OCI-LY7 (cell line): ENCODE results near the gene OR2G2. TPM values are rescaled to one million over a fixed set of nuclear protein-coding genes. Genes with fewer than 3 reads are reported as not detected.

Experiments used
- small RNA-seq: library from RNA; depleted of rRNA; stranded (forward); fragments of <200 nt; gene quantifications from one replicate; pipeline ENCODE3, GENCODE V24; 2014
- total RNA-seq, 2 experiments: library from RNA; depleted of rRNA in 1 of 2; stranded (reverse); fragments of >200 nt in 1 of 2; shearing (Covaris generic) in 1 of 2; gene quantifications; 2 replicates each; pipeline ENCODE4 v1.2.3, GENCODE V29; 2014 to 2022

Gene OR2G2
- total RNA-seq, 2 experiments from 2014 or later: not detected

Small RNAs within 50 kb of the gene (small RNA-seq; reads per million reads assigned to genes)
- not detected for gene RF00026

Other genes with a start within 250 kb of the OR2G2 start
- gene NLRP3, start 172.2 kb upstream of the OR2G2 start, total RNA-seq (2014; rRNA removed; shearing (Covaris generic)): not detected in 2 replicates
- gene NLRP3, start 172.2 kb upstream of the OR2G2 start, total RNA-seq (2022): not detected in 2 replicates
- not detected in 2 replicates for gene OR2B11, start 130.3 kb upstream of the OR2G2 start, total RNA-seq (2014; rRNA removed; shearing (Covaris generic))
- gene OR2B11, start 130.3 kb upstream of the OR2G2 start, total RNA-seq (2022): not detected in 2 replicates
- gene OR2C3, start 51.9 kb upstream of the OR2G2 start, total RNA-seq (2014; rRNA removed; shearing (Covaris generic)): not detected in 2 replicates
- not detected in 2 replicates for gene OR2C3, start 51.9 kb upstream of the OR2G2 start, total RNA-seq (2022)
- not detected in 2 replicates for gene GCSAML, start 39.2 kb upstream of the OR2G2 start, total RNA-seq (2014; rRNA removed; shearing (Covaris generic))
- not detected in 2 replicates for gene GCSAML, start 39.2 kb upstream of the OR2G2 start, total RNA-seq (2022)
- gene OR2G3, start 17.2 kb downstream of the OR2G2 start, total RNA-seq (2014; rRNA removed; shearing (Covaris generic)): not detected in 2 replicates
- not detected in 2 replicates for gene OR2G3, start 17.2 kb downstream of the OR2G2 start, total RNA-seq (2022)
- gene OR13G1, start 91.4 kb downstream of the OR2G2 start, total RNA-seq (2014; rRNA removed; shearing (Covaris generic)): not detected in 2 replicates
- gene OR13G1, start 91.4 kb downstream of the OR2G2 start, total RNA-seq (2022): not detected in 2 replicates
- not detected in 2 replicates for gene OR6F1, start 128.3 kb downstream of the OR2G2 start, total RNA-seq (2014; rRNA removed; shearing (Covaris generic))
- gene OR6F1, start 128.3 kb downstream of the OR2G2 start, total RNA-seq (2022): not detected in 2 replicates
- not detected in 2 replicates for gene OR14K1, start 150.3 kb downstream of the OR2G2 start, total RNA-seq (2014; rRNA removed; shearing (Covaris generic))
- not detected in 2 replicates for gene OR14K1, start 150.3 kb downstream of the OR2G2 start, total RNA-seq (2022)
- not detected in 2 replicates for gene OR14A2, start 159.8 kb downstream of the OR2G2 start, total RNA-seq (2014; rRNA removed; shearing (Covaris generic))
- not detected in 2 replicates for gene OR14A2, start 159.8 kb downstream of the OR2G2 start, total RNA-seq (2022)
- not detected in 2 replicates for gene OR1C1, start 172.2 kb downstream of the OR2G2 start, total RNA-seq (2014; rRNA removed; shearing (Covaris generic))
- gene OR1C1, start 172.2 kb downstream of the OR2G2 start, total RNA-seq (2022): not detected in 2 replicates
- gene OR14A16, start 235.8 kb downstream of the OR2G2 start, total RNA-seq (2014; rRNA removed; shearing (Covaris generic)): not detected in 2 replicates
- gene OR14A16, start 235.8 kb downstream of the OR2G2 start, total RNA-seq (2022): not detected in 2 replicates